ENCODE measurements around the gene INKA1.
"Not testable (repeated sequence)": the region's sequence is repeated elsewhere in the genome, so short reads cannot be mapped to it uniquely, and the experiment has no call there.

Gene INKA1

DNA sequence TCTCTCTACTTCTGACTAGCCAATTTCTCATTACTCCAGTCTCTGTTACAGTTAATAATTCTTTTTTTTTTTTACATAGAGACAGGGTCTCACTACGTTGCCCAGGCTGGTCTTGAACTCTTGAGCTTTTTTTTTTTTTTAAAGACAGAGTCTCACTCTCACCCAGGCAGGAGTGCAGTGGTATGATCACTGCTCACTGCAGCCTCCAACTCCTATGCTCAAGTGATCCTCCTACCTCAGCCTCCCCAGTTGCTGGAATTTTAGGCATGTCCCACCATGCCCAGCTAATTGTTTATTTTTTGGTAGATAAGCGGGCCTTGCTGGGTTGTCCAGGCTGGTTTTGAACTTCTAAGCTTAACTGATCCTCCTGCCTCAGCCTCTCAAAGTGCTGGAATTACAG is 30.4 kb upstream of the INKA1 start:
- Histone ChIP-seq H3K9me3 (ENCODE audit: control insufficient read depth, insufficient read depth, low read length) (no peaks in the 10 kb centered on the region), H3K27me3 (ENCODE audit: control insufficient read depth, insufficient read depth, low read length) (no peaks in the 10 kb centered on the region), H3K4me3 (ENCODE audit: low read length) (no peak overlapping the region), H3K36me3 (ENCODE audit: control insufficient read depth, insufficient read depth, low read length) (no peaks in the 10 kb centered on the region), H3K27ac (ENCODE audit: low read length) (no peak overlapping the region), H3K4me1 (ENCODE audit: control insufficient read depth, insufficient read depth, low read length) (no peaks in the 10 kb centered on the region)
- no peak for DNase-seq (ENCODE audit: low read depth, low spot score)
- no CpG with 5 or more reads among the region's 2 CpGs for WGBS (ENCODE audit: insufficient coverage, insufficient read length)

DNA sequence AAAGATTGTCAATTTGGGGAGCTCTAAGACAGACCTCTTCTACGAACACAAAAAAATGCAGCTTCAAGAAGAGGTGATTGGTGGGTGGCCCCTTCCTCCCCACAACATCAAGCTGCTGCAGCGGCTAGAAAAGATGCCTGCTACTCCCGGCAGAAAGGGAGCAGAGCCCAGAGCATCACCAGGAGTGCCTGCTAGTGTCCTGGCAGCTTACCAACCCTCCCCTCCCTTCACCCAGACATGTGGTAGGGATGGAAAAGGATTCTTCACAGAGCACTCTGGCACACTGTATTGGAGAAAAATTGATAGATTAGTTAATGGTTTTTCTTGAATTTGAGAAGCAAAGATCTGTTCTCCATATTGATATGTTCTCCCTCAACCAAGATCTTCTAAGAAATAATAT is 27.5 kb upstream of the INKA1 start:
- H3K4me3 ChIP-seq (ENCODE audit: low read length): no peak overlapping the region
- no CpG with 5 or more reads among the region's 3 CpGs for WGBS (ENCODE audit: insufficient coverage, insufficient read length)
- no peaks in the 10 kb centered on the region for H3K36me3 ChIP-seq (ENCODE audit: control insufficient read depth, insufficient read depth, low read length)
- DNase-seq (ENCODE audit: low read depth, low spot score): no peak
- H3K4me1 ChIP-seq (ENCODE audit: control insufficient read depth, insufficient read depth, low read length): no peaks in the 10 kb centered on the region
- no peaks in the 10 kb centered on the region for H3K9me3 ChIP-seq (ENCODE audit: control insufficient read depth, insufficient read depth, low read length)
- H3K27ac ChIP-seq (ENCODE audit: low read length): no peak overlapping the region
- H3K27me3 ChIP-seq (ENCODE audit: control insufficient read depth, insufficient read depth, low read length): no peaks in the 10 kb centered on the region

DNA sequence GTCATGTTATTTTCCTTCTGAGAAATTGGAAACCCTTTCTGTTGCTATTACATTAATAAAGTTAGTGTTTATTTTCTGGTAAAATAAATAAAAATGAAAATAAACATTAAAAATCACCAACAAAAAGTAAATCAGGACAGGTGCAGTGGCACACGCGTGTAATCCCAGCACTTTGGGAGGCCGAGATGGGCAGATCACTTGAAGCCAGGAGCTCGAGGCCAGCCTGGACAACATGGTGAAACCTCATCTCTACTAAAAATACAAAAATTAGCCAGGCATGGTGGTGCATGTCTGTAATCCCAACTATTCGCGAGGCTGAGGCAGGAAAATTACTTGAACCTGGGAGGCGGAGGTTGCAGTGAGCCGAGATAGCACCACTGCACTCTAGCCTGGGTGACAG is 27.0 kb upstream of the INKA1 start:
- not testable (repeated sequence) for H3K4me1 ChIP-seq (ENCODE audit: control insufficient read depth, insufficient read depth, low read length); H3K27ac ChIP-seq (ENCODE audit: low read length); H3K36me3 ChIP-seq (ENCODE audit: control insufficient read depth, insufficient read depth, low read length); H3K4me3 ChIP-seq (ENCODE audit: low read length); H3K27me3 ChIP-seq (ENCODE audit: control insufficient read depth, insufficient read depth, low read length); DNase-seq (ENCODE audit: low read depth, low spot score); H3K9me3 ChIP-seq (ENCODE audit: control insufficient read depth, insufficient read depth, low read length)
- no CpG with 5 or more reads among the region's 8 CpGs for WGBS (ENCODE audit: insufficient coverage, insufficient read length)

DNA sequence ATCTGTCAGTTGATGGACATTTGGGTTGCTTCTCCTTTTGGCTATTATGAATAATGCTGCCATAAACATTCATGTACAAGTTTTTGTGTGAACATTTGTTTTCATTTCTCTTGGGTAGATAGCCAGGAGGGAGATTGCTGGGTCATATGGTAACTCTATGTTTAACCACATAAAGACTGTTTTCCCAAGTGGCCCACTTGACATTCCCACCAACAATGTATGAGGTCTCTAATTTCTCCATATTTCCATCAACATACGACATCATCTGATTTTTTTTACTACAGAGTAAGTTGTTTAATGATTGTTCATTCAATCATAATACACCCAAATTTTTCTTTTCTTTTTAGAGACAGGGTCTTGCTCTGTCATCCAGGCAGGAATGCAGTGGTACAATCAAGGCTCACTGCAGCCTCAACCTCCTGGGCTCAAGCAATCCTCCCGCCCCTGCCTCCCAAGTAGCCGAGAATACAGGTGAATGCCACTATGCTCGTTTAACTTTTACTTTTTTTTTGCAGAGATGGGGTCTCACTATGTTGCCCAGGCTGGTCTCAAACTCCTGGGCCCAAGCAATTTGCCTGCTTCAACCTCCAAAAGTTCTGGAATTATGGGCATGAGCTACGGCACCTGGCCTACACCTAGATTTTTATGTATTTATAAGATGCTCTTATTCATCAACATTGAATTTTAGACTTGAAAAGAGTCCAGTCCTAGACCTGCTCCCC is 23.5 kb upstream of the INKA1 start:
- no peaks in the 10 kb centered on the region for H3K4me1 ChIP-seq (ENCODE audit: control insufficient read depth, insufficient read depth, low read length)
- no peaks in the 10 kb centered on the region for H3K27me3 ChIP-seq (ENCODE audit: control insufficient read depth, insufficient read depth, low read length)
- no peaks in the 10 kb centered on the region for H3K9me3 ChIP-seq (ENCODE audit: control insufficient read depth, insufficient read depth, low read length)
- no peaks in the 10 kb centered on the region for H3K36me3 ChIP-seq (ENCODE audit: control insufficient read depth, insufficient read depth, low read length)
- no peak overlapping the region for H3K27ac ChIP-seq (ENCODE audit: low read length)
- WGBS (ENCODE audit: insufficient coverage, insufficient read length): no CpG with 5 or more reads among the region's 5 CpGs
- no peak overlapping the region for H3K4me3 ChIP-seq (ENCODE audit: low read length)
- no peak for DNase-seq (ENCODE audit: low read depth, low spot score)

DNA sequence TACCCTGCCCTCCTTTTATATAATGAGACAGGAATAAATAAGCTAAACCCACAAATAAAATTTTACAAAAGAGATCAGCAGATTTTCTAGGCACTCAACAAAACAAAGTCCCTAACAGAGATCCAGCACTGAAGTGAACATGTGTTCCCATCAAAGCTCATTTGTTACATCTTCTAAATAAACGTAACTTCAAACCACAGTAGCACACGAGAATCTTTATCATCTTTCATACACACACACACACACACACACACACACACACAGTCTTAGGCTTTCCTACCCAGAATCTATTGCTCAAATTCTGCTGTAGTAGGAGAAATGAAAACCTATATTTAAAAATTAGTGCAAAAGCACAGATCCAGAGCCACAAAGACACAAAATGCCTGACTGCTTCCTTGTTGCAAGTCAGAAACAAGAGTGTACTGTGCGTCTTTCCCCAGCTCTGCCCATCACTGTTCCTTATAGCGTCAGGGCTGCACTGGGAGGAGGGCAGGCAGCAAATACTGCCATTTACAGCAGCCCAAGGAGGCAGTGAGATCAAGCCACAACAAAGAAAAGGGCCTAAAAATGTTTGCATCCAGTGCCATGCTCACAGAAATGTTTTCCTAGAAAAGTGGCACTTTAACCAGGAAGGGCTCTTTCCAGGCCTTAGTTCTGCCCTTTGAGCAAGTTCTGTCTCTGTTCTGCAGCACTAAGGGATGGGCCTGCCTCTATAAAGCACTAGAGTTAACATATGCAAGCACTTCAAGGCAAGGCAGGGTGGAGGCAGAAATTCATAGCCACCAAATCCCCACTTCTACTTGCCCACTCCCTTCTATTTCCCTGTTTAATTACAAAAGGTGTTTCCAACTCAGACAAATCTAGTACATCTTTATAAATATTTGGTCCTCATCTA is 22.7 kb upstream of the INKA1 start:
- Histone ChIP-seq H3K27me3 (ENCODE audit: control insufficient read depth, insufficient read depth, low read length) (no peaks in the 10 kb centered on the region), H3K9me3 (ENCODE audit: control insufficient read depth, insufficient read depth, low read length) (no peaks in the 10 kb centered on the region), H3K4me3 (ENCODE audit: low read length) (no peak overlapping the region), H3K36me3 (ENCODE audit: control insufficient read depth, insufficient read depth, low read length) (no peaks in the 10 kb centered on the region), H3K4me1 (ENCODE audit: control insufficient read depth, insufficient read depth, low read length) (no peaks in the 10 kb centered on the region), H3K27ac (ENCODE audit: low read length) (no peak overlapping the region)
- WGBS (ENCODE audit: insufficient coverage, insufficient read length): 100% methylated on average over 2 of the region's 4 CpGs
- DNase-seq (ENCODE audit: low read depth, low spot score): no peak

DNA sequence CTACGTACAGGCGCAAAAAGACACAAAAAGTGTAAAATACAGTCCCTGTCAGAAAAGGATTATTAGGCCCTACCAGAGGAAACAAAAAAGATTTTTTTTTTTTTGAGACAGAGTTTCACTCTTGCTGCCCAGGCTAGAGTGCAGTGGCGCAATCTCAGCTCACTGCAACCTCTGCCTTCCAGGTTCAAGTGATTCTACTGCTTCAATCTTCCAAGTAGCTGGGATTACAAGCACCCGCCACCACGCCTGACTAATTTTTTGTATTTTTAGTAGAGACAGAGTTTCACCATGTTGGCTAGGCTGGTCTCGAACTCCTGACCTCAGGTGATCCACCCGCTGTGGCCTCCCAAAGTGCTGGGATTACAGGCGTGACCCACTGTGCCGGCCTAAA is 22.1 kb upstream of the INKA1 start:
- DNase-seq (ENCODE audit: low read depth, low spot score); H3K36me3 ChIP-seq (ENCODE audit: control insufficient read depth, insufficient read depth, low read length); H3K9me3 ChIP-seq (ENCODE audit: control insufficient read depth, insufficient read depth, low read length); H3K27ac ChIP-seq (ENCODE audit: low read length); H3K27me3 ChIP-seq (ENCODE audit: control insufficient read depth, insufficient read depth, low read length); H3K4me1 ChIP-seq (ENCODE audit: control insufficient read depth, insufficient read depth, low read length); H3K4me3 ChIP-seq (ENCODE audit: low read length): not testable (repeated sequence)
- no CpG with 5 or more reads among the region's 9 CpGs for WGBS (ENCODE audit: insufficient coverage, insufficient read length)

DNA sequence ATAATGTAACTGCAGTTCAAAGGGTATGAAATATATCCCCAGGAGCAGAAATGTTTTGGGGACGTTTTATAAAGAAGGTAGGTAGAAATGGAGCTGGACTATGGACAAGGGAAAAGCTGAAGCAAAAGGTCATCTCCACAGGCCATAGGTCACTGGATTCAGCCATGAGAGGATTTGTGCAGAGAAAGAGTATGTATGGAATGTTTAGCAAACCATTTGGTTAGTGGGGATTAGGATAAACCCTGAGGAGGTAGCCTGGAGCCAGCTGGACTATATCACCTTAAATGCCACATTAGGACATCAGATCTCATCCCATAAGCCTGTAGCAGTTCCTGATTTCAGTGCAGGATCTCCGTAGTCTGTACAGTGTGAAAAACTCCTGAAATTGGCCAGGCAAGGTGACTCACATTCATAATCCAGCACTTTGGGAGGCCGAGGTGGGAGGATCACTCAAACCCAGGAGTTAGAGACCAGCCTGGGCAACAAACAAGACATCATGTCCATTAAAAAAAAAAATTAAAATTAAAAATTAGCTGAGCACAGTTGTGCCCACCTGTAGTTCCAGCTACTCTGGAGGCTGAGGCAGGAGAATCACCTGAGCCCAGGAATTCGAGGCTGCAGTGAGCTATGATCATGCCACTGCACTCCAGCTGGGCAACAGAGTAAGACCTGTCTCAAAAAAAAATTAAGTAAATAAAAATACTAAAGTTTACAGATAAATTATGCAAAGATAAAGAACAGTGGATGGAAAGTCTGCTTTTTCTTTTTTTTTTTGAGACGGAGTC is 21.5 kb upstream of the INKA1 start:
- H3K9me3 ChIP-seq (ENCODE audit: control insufficient read depth, insufficient read depth, low read length): no peaks in the 10 kb centered on the region
- no peaks in the 10 kb centered on the region for H3K4me1 ChIP-seq (ENCODE audit: control insufficient read depth, insufficient read depth, low read length)
- H3K36me3 ChIP-seq (ENCODE audit: control insufficient read depth, insufficient read depth, low read length): no peaks in the 10 kb centered on the region
- DNase-seq (ENCODE audit: low read depth, low spot score): no peak
- H3K4me3 ChIP-seq (ENCODE audit: low read length): no peak overlapping the region
- WGBS (ENCODE audit: insufficient coverage, insufficient read length): no CpG with 5 or more reads among the region's 5 CpGs
- no peak overlapping the region for H3K27ac ChIP-seq (ENCODE audit: low read length)
- H3K27me3 ChIP-seq (ENCODE audit: control insufficient read depth, insufficient read depth, low read length): no peaks in the 10 kb centered on the region

DNA sequence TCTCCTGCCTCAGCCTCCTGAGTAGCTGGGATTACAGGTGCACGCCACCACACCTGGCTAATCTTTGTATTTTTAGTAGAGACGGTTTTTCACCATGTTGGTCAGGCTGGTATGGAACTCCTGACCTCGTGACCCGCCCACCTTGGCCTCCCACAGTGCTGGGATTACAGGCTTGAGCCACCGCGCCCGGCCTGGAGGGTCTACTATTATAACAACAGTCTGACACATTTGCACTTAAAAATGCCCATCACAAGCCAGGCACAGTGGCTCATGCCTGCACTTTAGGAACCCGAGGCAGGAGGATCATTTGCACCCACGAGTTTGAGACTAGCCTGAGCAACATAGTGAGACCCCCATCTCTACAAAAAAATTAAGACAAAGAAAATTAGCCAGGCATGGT is 20.8 kb upstream of the INKA1 start:
- no CpG with 5 or more reads among the region's 9 CpGs for WGBS (ENCODE audit: insufficient coverage, insufficient read length)
- not testable (repeated sequence) for H3K27ac ChIP-seq (ENCODE audit: low read length); H3K4me3 ChIP-seq (ENCODE audit: low read length); H3K36me3 ChIP-seq (ENCODE audit: control insufficient read depth, insufficient read depth, low read length); H3K9me3 ChIP-seq (ENCODE audit: control insufficient read depth, insufficient read depth, low read length); H3K27me3 ChIP-seq (ENCODE audit: control insufficient read depth, insufficient read depth, low read length); DNase-seq (ENCODE audit: low read depth, low spot score); H3K4me1 ChIP-seq (ENCODE audit: control insufficient read depth, insufficient read depth, low read length)

DNA sequence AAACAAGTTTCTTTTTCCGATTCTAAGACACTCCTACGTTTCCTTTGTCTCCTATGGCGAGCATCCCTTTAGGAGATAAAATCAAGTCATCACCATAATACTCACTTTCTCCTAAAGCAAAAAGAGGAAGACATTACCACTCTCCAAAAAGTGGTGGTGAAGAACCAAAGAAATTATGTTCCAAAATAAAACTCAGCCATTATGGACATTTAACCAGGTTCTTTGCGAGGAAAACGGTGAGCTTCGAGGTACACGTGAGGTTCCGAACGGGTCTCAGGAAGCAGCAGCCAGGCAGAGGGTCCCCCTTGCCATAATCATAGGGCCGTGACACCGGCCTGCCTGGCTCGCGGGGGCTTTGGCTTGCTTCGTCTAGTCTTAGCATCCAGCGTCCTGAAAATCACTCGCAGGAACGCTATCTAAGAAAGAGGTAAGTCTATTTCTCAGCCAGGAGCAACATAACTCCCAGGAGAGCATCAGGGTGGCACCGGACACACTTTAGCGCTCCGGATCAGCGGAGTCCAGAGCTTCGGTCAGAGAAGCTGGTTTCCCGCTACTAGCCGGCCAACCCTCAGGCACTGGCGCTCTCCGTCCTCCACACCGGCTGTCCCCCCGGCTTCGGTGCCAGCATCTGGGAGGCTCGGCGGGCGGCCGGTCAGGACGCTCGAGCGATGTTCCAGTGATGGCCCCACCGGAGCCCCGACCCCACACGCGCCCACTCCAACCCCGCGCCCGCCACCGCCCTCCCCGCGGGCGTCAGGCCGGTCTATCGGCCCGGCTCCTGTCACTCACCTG is 17.3 kb upstream of the INKA1 start:
- peak overlapping the region; percentile 87 for H3K4me3 ChIP-seq (ENCODE audit: low read length)
- no peak for DNase-seq (ENCODE audit: low read depth, low spot score)
- WGBS (ENCODE audit: insufficient coverage, insufficient read length): no CpG with 5 or more reads among the region's 50 CpGs
- H3K27me3 ChIP-seq (ENCODE audit: control insufficient read depth, insufficient read depth, low read length): no peaks in the 10 kb centered on the region
- no peaks in the 10 kb centered on the region for H3K36me3 ChIP-seq (ENCODE audit: control insufficient read depth, insufficient read depth, low read length)
- peaks cover 3% of the 10 kb centered on the region for H3K4me1 ChIP-seq (ENCODE audit: control insufficient read depth, insufficient read depth, low read length)
- H3K27ac ChIP-seq (ENCODE audit: low read length): no peak overlapping the region
- no peaks in the 10 kb centered on the region for H3K9me3 ChIP-seq (ENCODE audit: control insufficient read depth, insufficient read depth, low read length)

All from iPS DF 6.9 (cell line).